Activated T-helper 17 cell treated with anti-CD3 and anti-CD28 coated beads, Interleukin-2, amount 50 U/mL, for 72 hours (primary cell): ENCODE measurements around the gene GOSR2. TPM values are rescaled to one million over a fixed set of nuclear protein-coding genes. Genes with fewer than 3 reads are reported as not detected.

ENCODE experiments used
- ATAC-seq: fragments of 150-1000 bp; cut with Tn5 transposase; replicated peaks from 2 replicates; pipeline ENCODE4 v1.10.0; 2021; ENCODE audit warnings: mild to moderate bottlenecking, moderate library complexity
- H3K27ac Mint-ChIP-seq: one replicate; pipeline ENCODE4 v1.8.0; 2022; ENCODE audit warnings: mixed read lengths
- H3K27me3 Mint-ChIP-seq: one replicate; pipeline ENCODE4 v1.8.0; 2022; ENCODE audit warnings: mixed read lengths
- H3K36me3 Mint-ChIP-seq: one replicate; pipeline ENCODE4 v1.8.0; 2022; ENCODE audit warnings: low read depth, mild to moderate bottlenecking, mixed read lengths
- H3K4me1 Mint-ChIP-seq: one replicate; pipeline ENCODE4 v1.8.0; 2022; ENCODE audit warnings: mixed read lengths
- H3K4me3 Mint-ChIP-seq: one replicate; pipeline ENCODE4 v1.8.0; 2022; ENCODE audit warnings: mild to moderate bottlenecking, mixed read lengths
- H3K9me3 Mint-ChIP-seq: one replicate; pipeline ENCODE4 v1.8.0; 2022; ENCODE audit warnings: mixed read lengths
- total RNA-seq, 2 donors: library from RNA; stranded (reverse); gene quantifications; one replicate each; pipeline ENCODE4 v1.2.3, GENCODE V29; 2022

GOSR2 gene
- total RNA-seq = 10 to 100 TPM; 45.8 to 53.7 TPM

- no peaks in the 10 kb centered on the region for H3K27me3 Mint-ChIP-seq
- peaks cover 38% of the 10 kb centered on the region for H3K4me1 Mint-ChIP-seq
Measured at GRCh38 chr17:46922804-46923635, at the start of gene GOSR2. Gene GOSR2, plus strand, starts transcription at chr17:46923160. Its CDS starts 33 bp downstream, at chr17:46923193.

GRCh38 chr17:46873941-46874645 is 48.9 kb upstream of the GOSR2 start:
- Mint-ChIP-seq H3K4me3 (no peak overlapping the region), H3K27ac (no peak overlapping the region), H3K9me3 (no peaks in the 10 kb centered on the region), H3K27me3 (no peaks in the 10 kb centered on the region), H3K4me1 (no peaks in the 10 kb centered on the region), H3K36me3 (no peaks in the 10 kb centered on the region)
- no peak for ATAC-seq

More at GRCh38 chr17:46922804-46923635, at the start of gene GOSR2:
- H3K9me3 Mint-ChIP-seq = no peaks in the 10 kb centered on the region
- peak within 1 kb of the TSS; percentile 96 for H3K4me3 Mint-ChIP-seq
- H3K36me3 Mint-ChIP-seq = peaks cover 28% of the 10 kb centered on the region
- H3K27ac Mint-ChIP-seq = peak within 1 kb of the TSS; percentile 100
- peak; percentile 96 for ATAC-seq

- H3K9me3 Mint-ChIP-seq = no peaks in the 10 kb centered on the region
Measured at GRCh38 chr17:46874906-46875305, 48.1 kb upstream of the GOSR2 start.

GRCh38 chr17:46875849-46876352 is 47.1 kb upstream of the GOSR2 start:
- Mint-ChIP-seq H3K36me3 (no peaks in the 10 kb centered on the region), H3K27ac (no peak overlapping the region), H3K27me3 (no peaks in the 10 kb centered on the region), H3K4me1 (no peaks in the 10 kb centered on the region), H3K9me3 (no peaks in the 10 kb centered on the region), H3K4me3 (no peak overlapping the region)
- no peak for ATAC-seq

More at GRCh38 chr17:46874906-46875305, 48.1 kb upstream of the GOSR2 start:
- H3K4me1 Mint-ChIP-seq = no peaks in the 10 kb centered on the region
- no peaks in the 10 kb centered on the region for H3K27me3 Mint-ChIP-seq
- no peak overlapping the region for H3K27ac Mint-ChIP-seq
- H3K4me3 Mint-ChIP-seq = no peak overlapping the region
- no peaks in the 10 kb centered on the region for H3K36me3 Mint-ChIP-seq
- no peak for ATAC-seq

GRCh38 chr17:46876353-46876887 is 46.5 kb upstream of the GOSR2 start:
- no peaks in the 10 kb centered on the region for H3K36me3 Mint-ChIP-seq
- H3K4me3 Mint-ChIP-seq = no peak overlapping the region
- H3K4me1 Mint-ChIP-seq = no peaks in the 10 kb centered on the region
- H3K27ac Mint-ChIP-seq = no peak overlapping the region
- no peaks in the 10 kb centered on the region for H3K9me3 Mint-ChIP-seq
- no peaks in the 10 kb centered on the region for H3K27me3 Mint-ChIP-seq
- no peak for ATAC-seq

- H3K27ac Mint-ChIP-seq = no peak overlapping the region
- H3K4me1 Mint-ChIP-seq = no peaks in the 10 kb centered on the region
- no peak for ATAC-seq
- H3K4me3 Mint-ChIP-seq = no peak overlapping the region
- H3K36me3 Mint-ChIP-seq = no peaks in the 10 kb centered on the region
- H3K27me3 Mint-ChIP-seq = no peaks in the 10 kb centered on the region
- no peaks in the 10 kb centered on the region for H3K9me3 Mint-ChIP-seq
Measured at GRCh38 chr17:46876926-46877325, 46.0 kb upstream of the GOSR2 start.

GRCh38 chr17:46877466-46877865 is 45.5 kb upstream of the GOSR2 start:
- Mint-ChIP-seq H3K4me3 (no peak overlapping the region), H3K4me1 (no peaks in the 10 kb centered on the region), H3K9me3 (no peaks in the 10 kb centered on the region), H3K27ac (no peak overlapping the region), H3K27me3 (no peaks in the 10 kb centered on the region), H3K36me3 (no peaks in the 10 kb centered on the region)
- no peak for ATAC-seq

- Mint-ChIP-seq H3K4me3 (no peak overlapping the region), H3K27me3 (no peaks in the 10 kb centered on the region), H3K27ac (no peak overlapping the region), H3K36me3 (no peaks in the 10 kb centered on the region), H3K9me3 (no peaks in the 10 kb centered on the region), H3K4me1 (no peaks in the 10 kb centered on the region)
- no peak for ATAC-seq
Measured at GRCh38 chr17:46878055-46878454, 44.9 kb upstream of the GOSR2 start.

- ATAC-seq = no peak
- H3K27me3 Mint-ChIP-seq = no peaks in the 10 kb centered on the region
- no peaks in the 10 kb centered on the region for H3K9me3 Mint-ChIP-seq
- H3K27ac Mint-ChIP-seq = no peak overlapping the region
- H3K4me3 Mint-ChIP-seq = no peak overlapping the region
- no peaks in the 10 kb centered on the region for H3K4me1 Mint-ChIP-seq
- H3K36me3 Mint-ChIP-seq = no peaks in the 10 kb centered on the region
Measured at GRCh38 chr17:46879101-46879500, 43.9 kb upstream of the GOSR2 start.

- Mint-ChIP-seq H3K4me3 (no peak overlapping the region), H3K9me3 (no peaks in the 10 kb centered on the region), H3K36me3 (no peaks in the 10 kb centered on the region), H3K4me1 (no peaks in the 10 kb centered on the region), H3K27ac (no peak overlapping the region), H3K27me3 (no peaks in the 10 kb centered on the region)
- ATAC-seq = no peak
Measured at GRCh38 chr17:46881015-46881414, 41.9 kb upstream of the GOSR2 start.

GRCh38 chr17:46882666-46883065 is 40.3 kb upstream of the GOSR2 start:
- Mint-ChIP-seq H3K27ac (no peak overlapping the region), H3K27me3 (no peaks in the 10 kb centered on the region), H3K9me3 (no peaks in the 10 kb centered on the region), H3K36me3 (no peaks in the 10 kb centered on the region), H3K4me3 (no peak overlapping the region), H3K4me1 (no peaks in the 10 kb centered on the region)
- ATAC-seq = no peak

GRCh38 chr17:46883871-46884520 is 39.0 kb upstream of the GOSR2 start:
- Mint-ChIP-seq H3K4me1 (no peaks in the 10 kb centered on the region), H3K27ac (no peak overlapping the region), H3K4me3 (no peak overlapping the region), H3K27me3 (peaks cover 3% of the 10 kb centered on the region), H3K36me3 (no peaks in the 10 kb centered on the region), H3K9me3 (no peaks in the 10 kb centered on the region)
- ATAC-seq = no peak

- peaks cover 3% of the 10 kb centered on the region for H3K27me3 Mint-ChIP-seq
- no peak overlapping the region for H3K27ac Mint-ChIP-seq
- no peaks in the 10 kb centered on the region for H3K36me3 Mint-ChIP-seq
- no peaks in the 10 kb centered on the region for H3K9me3 Mint-ChIP-seq
- H3K4me3 Mint-ChIP-seq = no peak overlapping the region
- no peaks in the 10 kb centered on the region for H3K4me1 Mint-ChIP-seq
- ATAC-seq = no peak
Measured at GRCh38 chr17:46884552-46884951, 38.4 kb upstream of the GOSR2 start.
